HL-60/S4 treated with phorbol 12-myristate 13-acetate at 8.2 ng/mL for 4 days and 3 days (cell line): ENCODE data around the gene DNAJC5.

Experiments
- in situ Hi-C: fragments of 300-500 bp; cut with MboI; formaldehyde crosslinking; loops from 2 replicates; pipeline ENCODE4 v1.15.0; 2022; ENCODE audit warnings: low sequenced_read_pairs

DNAJC5 gene

GRCh38 chr20:63939061-63939935 lies 44.4 kb downstream of the DNAJC5 start:
- in situ Hi-C loops, result no loop called here

- in situ Hi-C loops, result no loop called here
Observed at GRCh38 chr20:63940071-63940471, 45.1 kb downstream of the DNAJC5 start.

GRCh38 chr20:63940472-63941266 lies 45.7 kb downstream of the DNAJC5 start:
- in situ Hi-C loops, result no loop called here

GRCh38 chr20:63941282-63942081 lies 46.6 kb downstream of the DNAJC5 start:
- in situ Hi-C loops, result no loop called here

GRCh38 chr20:63942250-63942951 lies 47.5 kb downstream of the DNAJC5 start:
- in situ Hi-C loops, result no loop called here

- in situ Hi-C loops, result no loop called here
Observed at GRCh38 chr20:63942969-63943807, 48.3 kb downstream of the DNAJC5 start.

- in situ Hi-C loops, result no loop called here
Observed at GRCh38 chr20:63943808-63944077, 48.8 kb downstream of the DNAJC5 start.

GRCh38 chr20:63944078-63944941 lies 49.4 kb downstream of the DNAJC5 start:
- in situ Hi-C loops, result no loop called here

GRCh38 chr20:63945031-63945658 lies 50.2 kb downstream of the DNAJC5 start:
- in situ Hi-C loops, result no loop called here

- in situ Hi-C loops, result no loop called here
Observed at GRCh38 chr20:63945921-63946920, 51.3 kb downstream of the DNAJC5 start.

- in situ Hi-C loops, result no loop called here
Observed at GRCh38 chr20:63946986-63947637, 52.2 kb downstream of the DNAJC5 start.

GRCh38 chr20:63947638-63948456 lies 52.9 kb downstream of the DNAJC5 start:
- in situ Hi-C loops, result no loop called here

GRCh38 chr20:63950701-63951397 lies 55.9 kb downstream of the DNAJC5 start:
- in situ Hi-C loops, result no loop called here

- in situ Hi-C loops, result no loop called here
Observed at GRCh38 chr20:63951398-63952209, 56.7 kb downstream of the DNAJC5 start.

GRCh38 chr20:63952210-63952535 lies 57.2 kb downstream of the DNAJC5 start:
- in situ Hi-C loops, result no loop called here
